Stomach (tissue), 4 donors: ENCODE data around the gene KLF5.

Experiments
- CTCF ChIP-seq, 7 experiments: fragments of 450-650 bp in 4 of 7; fragments of 200-600 bp in 3 of 7; sonication (generic) in 3 of 7; IDR thresholded peaks; one replicate each; pipeline ENCODE4 v1.5.1; 2016 to 2019; ENCODE audit warnings: antibody characterized with exemption in 7 of 7, control low read depth in 2 of 7, mild to moderate bottlenecking in 1 of 7
- POLR2A ChIP-seq, 4 donors: fragments of 450-650 bp; IDR thresholded peaks; one replicate each; pipeline ENCODE4 v1.6.1; 2016; ENCODE audit warnings: antibody characterized with exemption in 4 of 4, control low read depth in 2 of 4, mild to moderate bottlenecking in 1 of 4, moderate library complexity in 1 of 4
- POLR2AphosphoS5 ChIP-seq, 3 donors: sonication (generic); formaldehyde crosslinking; IDR thresholded peaks; one replicate each; pipeline ENCODE4 v1.6.1; 2016; ENCODE audit warnings: antibody characterized with exemption in 3 of 3

GRCh38 chr13:73096638-73097037 lies 37.8 kb downstream of the KLF5 start:
- no peak for TF ChIP-seq POLR2A (IDR thresholded peaks at IDR 0.05)
- no peak for TF ChIP-seq CTCF (IDR thresholded peaks at IDR 0.05)
- no peak for TF ChIP-seq POLR2AphosphoS5 (IDR thresholded peaks at IDR 0.05)
